HG03139 (cell line): ENCODE results near the gene BAIAP2L1.

Experiments
- ATAC-seq: cut with Tn5 transposase; IDR thresholded peaks from one replicate; pipeline ENCODE4 v1.9.1; 2021; ENCODE audit not compliant: unreplicated experiment

The BAIAP2L1 gene

DNA sequence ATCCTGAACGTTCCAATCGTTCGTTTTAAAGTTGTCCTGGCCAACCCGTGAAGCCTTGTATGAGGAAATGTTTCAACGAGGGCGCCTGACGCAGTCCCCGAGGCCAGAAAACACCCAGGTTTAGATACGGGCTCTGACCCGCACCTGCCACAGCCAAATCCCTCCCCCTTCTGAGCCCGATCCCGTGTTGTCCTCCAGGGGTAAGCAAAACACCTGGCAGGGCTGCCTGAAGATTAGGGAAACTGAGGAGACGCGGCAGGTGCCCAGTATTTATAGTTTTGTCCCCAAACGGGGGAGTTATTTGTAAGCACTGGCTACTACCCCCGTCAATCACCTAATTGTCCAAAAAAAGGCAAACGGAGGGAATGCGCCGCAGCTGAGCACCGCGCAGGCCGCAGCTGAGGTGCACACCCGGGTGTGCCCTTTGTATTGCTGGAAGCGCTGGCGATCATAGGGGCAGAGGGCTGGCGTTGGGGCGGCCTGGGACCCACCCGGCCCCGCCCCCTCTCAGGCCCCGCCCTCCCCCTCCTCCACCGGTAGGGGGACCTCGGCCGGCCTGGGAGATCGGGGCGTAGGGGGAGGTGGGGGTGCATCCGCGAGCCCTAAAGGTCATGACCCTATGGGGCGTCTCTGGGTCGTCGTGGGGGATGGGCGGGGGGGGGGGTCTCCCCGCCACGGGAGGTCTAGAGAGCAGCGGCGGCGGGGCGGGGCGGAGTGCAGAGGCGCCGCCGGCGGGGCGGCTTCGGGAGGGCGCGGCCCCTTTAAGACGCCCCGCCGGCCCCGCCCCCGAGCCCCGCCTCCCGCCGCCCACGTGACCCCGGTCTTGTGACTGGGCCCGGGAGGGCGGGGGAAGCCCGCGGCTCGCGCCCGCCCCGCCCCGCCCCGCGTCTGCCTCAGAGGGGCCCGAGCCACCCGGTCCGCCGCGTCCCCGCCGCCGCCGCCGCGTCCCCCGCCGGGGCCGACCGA, 119.8 kb downstream of the BAIAP2L1 start, which contains the start of gene BRI3:
Gene BRI3, plus strand, starts transcription at position 896 of the 966 bp plus-strand sequence. CDS start 110 bp downstream, outside the sequence.
- ATAC-seq = peak; percentile 73

DNA sequence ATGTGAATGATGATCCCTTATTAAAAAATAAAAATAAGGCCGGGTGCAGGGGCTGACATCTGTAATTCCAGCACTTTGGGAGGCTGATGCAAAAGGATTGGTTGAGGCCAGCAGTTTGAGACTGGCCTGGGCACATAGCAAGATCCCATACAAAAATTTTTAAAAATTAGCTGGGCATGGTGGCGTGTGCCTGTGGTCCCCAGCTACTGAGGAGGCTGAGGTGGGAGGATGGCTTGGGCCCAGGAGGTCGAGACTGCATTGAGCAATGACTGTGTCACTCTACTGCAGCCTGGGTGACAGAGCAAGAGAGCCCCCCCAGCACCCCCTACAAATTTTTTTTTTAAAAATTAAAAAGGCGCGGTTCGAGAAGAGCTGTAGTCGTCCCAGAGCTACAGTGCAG, 120.6 kb downstream of the BAIAP2L1 start:
- ATAC-seq = no peak

DNA sequence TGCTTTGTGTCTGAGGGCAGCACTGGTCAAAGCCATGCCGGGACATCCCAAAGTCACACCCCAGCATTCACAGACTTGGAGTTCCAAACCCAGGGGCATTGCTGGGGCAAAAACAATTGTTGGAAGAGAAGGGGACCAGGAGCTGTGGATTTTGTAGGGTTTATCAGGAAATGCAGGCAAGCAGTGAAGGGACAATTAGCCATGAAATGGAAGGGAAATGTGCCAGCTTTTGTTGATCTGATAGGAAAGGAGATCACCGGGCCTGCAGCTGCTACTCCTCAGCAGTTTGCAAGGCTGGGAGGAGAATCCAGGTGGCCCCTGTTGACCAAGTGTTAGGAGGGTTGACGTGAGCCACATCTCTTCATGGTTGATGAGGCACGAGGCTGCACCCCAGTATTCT, 122.0 kb downstream of the BAIAP2L1 start:
- ATAC-seq = no peak

DNA sequence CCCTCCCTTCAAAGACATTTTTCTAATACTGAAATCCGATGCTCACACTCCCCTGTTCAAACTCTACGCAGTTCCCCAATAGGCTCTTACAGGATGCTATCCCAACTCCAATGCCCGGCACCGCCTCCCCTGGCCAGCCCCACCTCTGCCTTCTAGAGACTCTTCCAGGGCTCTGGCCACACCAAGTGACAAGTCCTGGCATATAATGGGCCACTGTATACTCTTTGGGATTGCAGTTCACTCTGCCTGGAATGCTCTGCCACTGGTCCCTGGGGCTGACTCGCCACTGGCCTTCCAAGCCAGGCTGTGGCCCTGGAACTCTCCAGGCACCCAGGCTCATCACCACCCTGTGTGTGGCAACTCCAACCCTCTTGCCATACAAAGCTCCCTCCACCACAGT, 122.5 kb downstream of the BAIAP2L1 start:
- no peak for ATAC-seq

DNA sequence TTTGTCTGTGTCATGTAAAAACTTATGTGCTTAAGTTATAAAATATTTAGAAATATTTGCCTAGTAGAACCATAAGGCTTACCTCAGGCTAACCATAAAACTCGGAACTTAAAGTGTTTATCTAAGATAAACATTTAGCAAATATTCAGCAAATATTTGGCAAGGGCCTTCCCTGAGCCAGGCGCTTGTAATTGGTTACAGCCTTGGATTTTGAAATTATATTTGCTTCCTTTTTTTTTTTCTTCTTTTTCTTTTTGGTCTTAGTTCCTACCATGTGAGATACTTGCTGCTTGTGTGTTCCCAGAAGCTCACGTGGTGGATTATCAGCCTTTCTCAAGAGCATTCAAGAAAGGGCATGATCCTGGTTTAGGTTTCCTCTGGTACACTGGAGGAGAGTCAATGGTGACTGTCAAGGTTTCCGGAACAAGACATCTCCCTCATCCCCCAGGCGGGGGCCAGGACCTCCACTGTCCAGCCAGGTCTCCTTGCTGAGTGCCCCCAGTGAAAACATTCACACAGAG, 124.6 kb downstream of the BAIAP2L1 start:
- no peak for ATAC-seq

DNA sequence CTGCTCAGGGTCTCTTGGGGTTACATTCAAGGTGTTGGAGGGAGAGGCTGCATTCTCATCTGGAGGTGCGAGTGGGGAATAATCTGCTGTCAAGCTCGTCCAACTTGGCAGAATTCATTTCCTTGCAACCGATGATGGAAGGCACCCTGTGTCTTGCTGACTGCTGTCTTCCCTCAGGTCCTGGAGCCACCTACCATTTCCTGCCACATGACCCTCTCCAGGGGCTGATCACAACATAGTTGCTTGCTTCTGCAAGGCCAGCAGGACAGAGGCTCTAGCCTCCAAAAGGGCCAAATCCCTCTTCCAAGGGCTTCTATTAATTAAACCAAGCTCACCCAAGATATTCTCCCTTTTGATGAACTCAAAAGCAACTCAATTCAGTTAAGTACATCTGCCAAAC, 133.6 kb downstream of the BAIAP2L1 start:
- no peak for ATAC-seq

DNA sequence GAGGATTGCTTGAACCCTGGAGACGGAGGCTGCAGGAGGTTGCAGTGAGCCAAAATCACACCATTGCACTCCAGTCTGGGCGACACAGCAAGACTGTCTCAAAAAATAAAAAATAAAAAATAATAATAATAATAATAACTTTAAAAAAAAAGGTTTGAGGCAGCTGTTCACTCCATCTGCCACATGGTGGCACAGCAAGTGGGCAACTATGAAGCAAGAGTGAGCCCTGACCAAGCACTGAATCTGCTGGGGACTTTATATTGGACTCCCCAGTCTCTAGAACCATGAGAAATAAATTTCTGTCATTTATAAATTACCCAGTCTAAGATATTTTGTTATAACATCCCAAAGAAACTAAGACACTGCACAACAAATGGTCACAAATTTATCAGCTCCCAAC, 134.1 kb downstream of the BAIAP2L1 start:
- ATAC-seq = no peak

DNA sequence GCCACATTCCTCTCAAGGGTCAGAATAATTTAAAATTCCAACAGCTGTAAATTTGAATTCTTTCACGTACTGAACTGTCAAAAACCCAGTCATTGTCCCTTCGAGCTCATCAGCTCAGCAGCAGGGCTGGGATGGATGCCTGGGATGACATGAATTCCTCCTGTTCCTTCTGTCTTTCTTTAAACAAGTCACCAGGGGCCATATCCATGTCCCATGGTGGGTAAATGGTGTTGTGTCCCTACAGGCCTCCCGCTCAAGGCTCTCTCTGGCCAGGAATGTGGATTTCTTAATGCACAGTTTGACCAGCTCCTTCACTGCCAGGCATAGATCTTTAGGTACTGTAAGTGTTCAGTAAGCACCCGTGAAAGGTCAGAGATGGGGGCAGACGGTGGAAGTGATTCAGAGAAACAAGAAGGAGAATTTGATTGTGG, 135.0 kb downstream of the BAIAP2L1 start:
- no peak for ATAC-seq

DNA sequence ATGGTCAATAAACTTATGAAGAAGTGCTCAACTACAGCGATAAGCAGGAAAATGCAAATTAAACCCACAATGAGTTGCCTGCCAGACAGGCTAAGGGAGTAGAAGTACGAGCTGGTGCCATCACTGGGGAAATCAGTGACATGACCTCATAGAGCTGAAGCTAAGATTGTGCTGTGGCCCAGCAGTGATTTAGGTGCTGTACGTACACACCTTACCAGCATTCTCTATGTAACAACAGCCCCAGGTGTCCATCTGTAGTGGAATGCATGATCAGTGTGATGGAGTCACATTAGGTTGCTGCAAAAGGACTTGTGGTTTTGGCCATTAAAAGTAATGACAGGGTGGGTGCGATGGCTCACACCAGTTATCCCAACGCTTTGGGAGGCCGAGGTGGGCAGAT, 143.2 kb downstream of the BAIAP2L1 start:
- ATAC-seq = no peak

DNA sequence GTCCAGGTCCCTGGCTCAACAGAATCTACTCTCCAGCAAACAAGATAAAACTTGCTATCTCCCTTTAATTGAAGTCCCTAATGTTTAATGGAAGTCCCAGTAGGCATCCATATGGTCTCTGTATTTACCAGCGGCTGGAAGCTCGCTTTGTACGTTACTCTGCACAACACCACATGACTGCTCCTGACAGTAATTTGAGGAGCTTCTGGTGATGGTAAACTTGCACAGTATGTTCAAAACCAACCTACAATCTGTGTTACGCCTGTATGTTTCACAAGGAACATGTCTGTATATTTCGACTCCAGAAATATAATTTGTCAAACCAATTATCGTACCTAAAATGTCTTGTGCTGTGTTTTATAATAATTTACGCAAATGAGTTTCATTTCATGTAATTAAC, 144.5 kb downstream of the BAIAP2L1 start:
- ATAC-seq = no peak

DNA sequence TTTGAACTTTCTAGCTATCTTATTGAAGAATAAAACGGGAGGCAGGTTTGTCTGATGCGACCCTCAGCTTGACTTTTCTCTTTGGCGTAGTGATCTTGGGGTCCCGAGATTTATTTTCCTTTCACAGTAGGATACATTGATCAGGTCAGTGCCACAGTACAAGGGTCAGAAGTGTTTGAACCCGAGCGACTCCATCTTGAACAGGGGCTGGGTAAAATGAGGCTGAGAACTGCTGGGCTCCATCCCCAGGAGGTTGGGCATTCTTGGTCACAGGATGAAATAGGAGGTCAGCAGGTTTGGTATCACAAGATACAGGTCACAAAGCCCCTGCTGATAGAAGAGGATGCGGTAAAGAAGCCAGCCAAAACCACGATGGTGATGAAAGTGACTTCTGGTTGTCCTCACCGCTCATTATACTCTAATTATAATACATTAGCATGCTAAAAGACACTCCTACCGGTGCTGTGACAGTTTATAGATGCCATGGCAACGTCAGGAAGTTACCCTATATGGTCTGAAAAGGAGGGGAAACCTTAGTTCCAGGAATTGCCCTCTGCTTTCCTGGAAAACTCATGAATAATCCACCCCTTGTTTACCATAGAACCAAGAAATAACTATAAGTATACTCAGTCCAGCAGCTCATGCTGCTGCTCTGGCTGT, 145.8 kb downstream of the BAIAP2L1 start:
- ATAC-seq = no peak

DNA sequence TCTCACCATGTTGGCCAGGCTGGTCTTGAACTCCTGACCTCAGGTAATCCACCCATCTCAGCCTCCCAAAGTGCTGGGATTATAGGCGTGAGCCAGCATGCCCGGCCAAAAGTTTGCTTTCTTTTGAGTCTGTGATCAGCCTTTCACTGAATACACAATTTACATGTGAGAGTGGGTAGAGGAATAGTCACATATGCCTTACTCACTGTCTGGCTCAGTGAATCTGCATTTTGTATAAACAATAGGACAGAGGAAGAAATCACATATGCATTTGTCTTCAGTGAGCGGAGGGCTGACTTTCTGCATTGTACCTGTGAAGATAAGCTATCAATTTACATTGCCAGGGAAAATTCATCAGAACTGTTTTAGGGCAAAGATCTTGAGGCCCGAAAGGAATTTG, 146.4 kb downstream of the BAIAP2L1 start:
- ATAC-seq = no peak

DNA sequence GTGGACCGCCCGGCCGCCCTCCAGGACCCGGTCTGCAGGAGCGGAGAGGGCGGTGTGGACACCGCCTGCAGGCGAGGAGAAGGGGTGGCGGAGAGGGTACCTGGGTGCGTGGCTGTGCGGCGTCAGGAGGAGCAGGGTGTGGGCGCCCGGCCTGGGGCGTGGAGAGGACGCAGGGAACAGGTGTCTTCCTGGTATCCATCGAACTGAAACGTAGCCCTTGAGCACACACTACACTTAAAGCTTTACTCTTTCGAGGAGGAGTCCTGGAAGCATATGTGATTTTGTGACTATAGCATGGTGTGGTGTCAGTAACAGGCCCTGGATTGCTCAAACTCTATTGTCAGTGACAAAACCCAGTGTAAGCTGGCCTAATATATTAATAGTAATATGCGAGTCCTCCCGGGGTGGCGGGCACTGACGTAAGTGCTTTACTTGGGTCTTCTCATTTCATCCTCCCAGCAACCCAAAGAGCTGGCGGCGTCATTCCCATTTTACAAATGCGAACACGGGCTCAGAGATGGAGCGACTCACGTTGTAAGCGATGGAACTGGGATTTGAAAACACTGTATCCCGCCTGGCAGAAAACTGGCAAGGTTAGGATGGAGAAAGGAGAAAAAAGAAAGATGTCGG, 148.3 kb downstream of the BAIAP2L1 start:
- ATAC-seq = peak; percentile 23

DNA sequence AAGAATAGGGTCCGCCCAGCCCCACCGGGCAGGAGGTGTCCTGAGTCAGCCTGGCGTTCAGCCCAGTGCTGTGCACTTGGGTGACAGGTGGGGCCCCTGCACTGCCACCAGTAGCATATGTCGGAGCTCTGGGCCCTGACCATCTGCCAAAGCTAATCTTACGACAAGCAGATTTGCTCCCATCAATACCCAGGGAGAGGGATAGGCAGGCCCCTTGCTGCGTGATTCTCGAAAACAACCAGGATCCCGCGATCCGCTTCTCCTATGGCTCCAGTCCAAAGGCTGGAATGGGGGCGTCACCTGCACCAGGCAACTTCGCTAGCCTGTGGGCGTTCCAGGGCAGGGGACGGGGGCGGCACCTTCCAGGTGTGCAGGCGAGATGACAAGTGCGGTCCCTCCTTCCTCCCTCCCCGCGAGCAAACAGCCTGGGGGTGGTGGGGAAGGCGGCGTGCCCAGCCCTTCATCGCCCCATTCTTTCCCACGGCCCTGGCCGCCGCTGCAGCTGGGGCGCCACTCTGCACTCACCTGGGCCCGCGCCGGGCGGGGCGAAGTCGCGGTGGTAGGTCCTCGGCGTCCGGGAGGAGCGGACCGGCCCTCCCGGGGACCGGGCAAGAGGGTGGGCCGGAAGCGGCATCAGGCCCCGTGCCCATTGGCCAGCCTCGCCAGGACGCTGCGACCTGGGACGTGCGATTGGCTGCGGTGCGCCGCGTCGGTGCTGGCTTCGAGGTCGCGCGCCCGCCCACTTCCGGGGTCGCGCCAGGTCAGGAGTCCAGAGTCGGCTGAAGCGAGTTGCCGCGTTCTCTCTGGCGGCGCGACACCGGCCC, 149.1 kb downstream of the BAIAP2L1 start, which contains the start of gene TECPR1:
Gene TECPR1, minus strand, starts transcription at position 632 of the 824 bp plus-strand sequence. CDS start 6,086 bp downstream, outside the sequence.
- ATAC-seq = peak; percentile 94

DNA sequence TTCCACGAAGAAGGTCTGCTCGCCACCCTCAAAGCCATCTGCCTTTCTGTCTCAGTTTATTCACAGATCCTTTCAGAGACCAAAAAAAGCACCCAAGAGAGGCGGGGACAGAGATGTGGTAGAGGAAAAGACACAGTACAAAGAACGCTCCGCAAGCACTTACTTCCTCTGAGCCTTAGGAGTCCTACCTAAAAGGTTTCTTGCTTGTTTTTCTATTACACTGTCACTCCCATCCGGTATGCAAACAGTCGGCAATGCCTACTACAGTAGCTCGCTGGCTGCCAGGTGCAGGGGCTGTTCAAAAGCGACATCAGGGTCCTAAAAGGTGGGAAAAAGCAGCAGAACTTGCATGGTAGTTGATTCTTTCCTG, 149.7 kb downstream of the BAIAP2L1 start:
- peak; percentile 20 for ATAC-seq

DNA sequence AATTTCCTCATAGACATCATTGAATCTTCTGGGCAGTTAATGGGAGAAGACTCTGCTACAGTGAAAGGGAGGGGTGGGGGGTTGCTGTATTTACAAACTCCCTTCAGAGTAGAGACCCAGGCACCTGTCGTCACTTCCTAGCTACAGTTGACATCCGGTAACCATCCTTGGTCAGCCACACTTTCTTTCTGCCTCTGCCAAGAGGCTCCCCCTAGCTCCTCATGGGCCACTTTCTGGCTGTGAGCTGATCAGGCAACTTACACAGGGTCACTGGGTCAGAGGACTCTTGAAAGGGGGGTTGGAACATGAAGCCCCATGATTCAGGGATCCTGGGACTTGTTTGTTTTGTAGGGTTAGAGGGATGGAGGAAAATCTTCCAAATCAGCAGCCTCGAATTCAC, 150.1 kb downstream of the BAIAP2L1 start:
- ATAC-seq = no peak

DNA sequence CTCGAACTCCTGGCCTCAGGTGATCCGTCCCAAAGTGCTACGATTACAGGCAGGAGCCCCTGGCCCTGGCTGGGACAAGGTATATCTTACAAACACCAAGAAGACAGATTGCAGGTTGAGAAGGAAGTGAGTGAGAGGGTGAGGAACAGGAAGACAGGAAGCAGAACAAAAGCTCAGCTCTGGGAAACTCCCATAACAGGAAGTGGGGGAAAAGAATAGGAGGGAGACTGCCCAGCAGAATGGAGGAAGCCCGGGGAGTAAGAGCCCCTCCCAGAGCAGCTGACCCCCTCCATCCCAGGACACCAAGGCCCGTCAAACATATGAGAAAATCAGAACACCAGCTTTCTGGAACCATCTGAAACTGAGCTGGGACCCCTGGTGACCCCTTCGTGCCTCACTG, 151.8 kb downstream of the BAIAP2L1 start:
- no peak for ATAC-seq

DNA sequence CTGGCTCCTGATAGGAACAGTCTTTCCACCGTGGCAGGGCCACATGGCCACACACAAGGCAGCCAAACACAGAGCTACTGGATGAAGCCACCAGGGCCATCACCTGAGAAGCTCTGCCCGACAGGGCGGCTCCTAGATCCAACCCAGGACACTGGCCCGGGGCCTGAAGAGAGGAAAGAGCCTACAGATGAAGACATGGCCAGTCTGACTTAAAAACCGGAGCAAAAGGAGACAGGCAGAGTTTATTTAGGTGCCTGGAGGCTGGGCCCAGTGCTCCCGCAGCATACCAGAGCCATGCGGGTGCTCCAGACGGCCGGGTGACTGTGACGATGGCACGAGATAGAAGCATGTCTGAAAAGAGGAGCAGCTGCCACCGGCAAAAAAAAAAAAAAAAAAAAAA, 152.7 kb downstream of the BAIAP2L1 start:
- no peak for ATAC-seq

DNA sequence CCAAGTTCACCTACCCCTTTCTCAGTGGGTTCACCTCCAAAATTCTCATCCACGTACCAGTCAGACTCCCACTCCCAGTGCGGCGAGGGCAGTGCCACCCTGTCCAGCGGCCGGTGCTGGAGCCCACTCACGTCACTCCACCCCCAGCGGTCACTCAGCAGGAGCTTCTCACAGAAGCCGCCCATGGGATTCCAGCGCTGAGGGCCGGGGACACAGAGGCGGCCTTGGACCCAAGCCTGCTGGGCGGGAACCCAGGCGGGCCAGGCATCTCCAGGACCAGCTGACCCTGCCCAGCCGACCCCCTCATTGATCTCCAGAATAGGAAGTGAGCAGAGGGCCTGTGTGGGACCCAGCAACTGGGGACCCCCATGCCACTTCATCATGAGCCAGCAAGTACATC, 156.0 kb downstream of the BAIAP2L1 start:
- ATAC-seq = no peak

DNA sequence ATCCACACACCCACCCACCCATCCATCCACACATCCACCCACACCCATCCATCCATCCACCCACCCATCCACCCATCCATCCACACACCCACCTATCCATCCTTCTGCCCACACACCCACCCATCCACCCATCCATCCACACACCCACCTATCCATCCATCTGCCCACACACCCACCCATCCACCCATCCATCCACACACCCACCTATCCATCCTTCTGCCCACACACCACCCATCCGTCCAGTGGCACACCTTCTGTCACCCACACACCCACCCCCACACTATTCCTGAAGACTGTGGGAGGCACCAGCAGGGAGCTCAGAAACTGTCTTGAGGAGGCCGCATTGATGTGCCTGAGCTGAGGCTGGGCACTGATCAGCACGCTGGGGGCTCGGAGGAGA, 158.0 kb downstream of the BAIAP2L1 start:
- ATAC-seq = no peak
